Keratinocyte (primary cell): ENCODE measurements around the gene CDH12.

ENCODE experiments used
- CTCF ChIP-seq, 3 experiments: IDR thresholded peaks in 1 of 3; conservative IDR thresholded peaks in 1 of 3; optimal IDR thresholded peaks in 1 of 3; 2 replicates in 2 of 3; 3 replicates in 1 of 3; pipeline versions ENCODE3 to v1.5.1; 2011; ENCODE audit warnings: low read length in 3 of 3, mild to moderate bottlenecking in 3 of 3, moderate library complexity in 2 of 3, control low read depth in 1 of 3, inconsistent platforms in 1 of 3; ENCODE audit not compliant: insufficient read depth in 2 of 3; ENCODE audit errors: extremely low read depth in 1 of 3
- EZH2 ChIP-seq: IDR thresholded peaks from one replicate; pipeline ENCODE4 v1.6.1; 2012; ENCODE audit warnings: inconsistent platforms, mild to moderate bottlenecking, low read length, moderate library complexity

- TF ChIP-seq EZH2 (no peak), CTCF (optimal IDR thresholded peaks at IDR 0.05 in 1 of 3, IDR thresholded peaks at IDR 0.05 in 1 of 3, conservative IDR thresholded peaks at IDR 0.05 in 1 of 3; ENCODE audit: extremely low read depth in 1 of 3, insufficient read depth in 2 of 3, low read length in 3 of 3) (no peak)
Observed at GRCh38 chr5:22111320-22111719, 741.8 kb downstream of the CDH12 start.
